HG03135 (cell line): ENCODE data around the gene TJP3.

Experiments
- ATAC-seq: cut with Tn5 transposase; IDR thresholded peaks from one replicate; pipeline ENCODE4 v1.9.1; 2021; ENCODE audit warnings: mild to moderate bottlenecking, moderate library complexity; ENCODE audit not compliant: unreplicated experiment

Gene TJP3

DNA sequence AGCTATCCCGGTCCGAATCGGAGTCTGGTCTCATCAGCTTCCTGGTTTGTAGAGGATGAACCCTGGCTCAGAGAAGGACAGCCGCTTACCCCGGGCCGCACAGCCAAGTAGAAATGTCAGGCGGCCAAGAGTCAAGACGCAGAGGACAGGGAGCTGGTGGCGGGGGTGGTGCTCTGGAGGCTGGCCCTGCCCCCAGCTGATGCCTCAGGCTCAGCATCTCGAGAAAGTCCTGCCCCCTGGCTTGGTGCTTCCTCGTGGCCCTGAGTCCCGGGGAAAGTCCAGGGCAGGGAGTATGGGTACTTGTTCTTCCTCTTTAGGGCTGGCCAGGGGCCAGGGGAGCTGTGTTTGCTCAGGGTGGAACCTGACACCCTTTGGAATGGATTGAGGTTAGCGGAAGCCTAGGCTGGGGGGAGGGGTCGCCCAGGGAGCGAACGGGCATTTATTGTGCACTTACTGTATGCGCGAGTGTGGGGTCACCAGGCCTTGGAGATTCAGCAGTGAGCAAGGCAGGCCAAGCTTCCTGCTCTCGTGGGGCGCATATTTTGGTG lies 2.2 kb downstream of the TJP3 start:
- ATAC-seq, result no peak

DNA sequence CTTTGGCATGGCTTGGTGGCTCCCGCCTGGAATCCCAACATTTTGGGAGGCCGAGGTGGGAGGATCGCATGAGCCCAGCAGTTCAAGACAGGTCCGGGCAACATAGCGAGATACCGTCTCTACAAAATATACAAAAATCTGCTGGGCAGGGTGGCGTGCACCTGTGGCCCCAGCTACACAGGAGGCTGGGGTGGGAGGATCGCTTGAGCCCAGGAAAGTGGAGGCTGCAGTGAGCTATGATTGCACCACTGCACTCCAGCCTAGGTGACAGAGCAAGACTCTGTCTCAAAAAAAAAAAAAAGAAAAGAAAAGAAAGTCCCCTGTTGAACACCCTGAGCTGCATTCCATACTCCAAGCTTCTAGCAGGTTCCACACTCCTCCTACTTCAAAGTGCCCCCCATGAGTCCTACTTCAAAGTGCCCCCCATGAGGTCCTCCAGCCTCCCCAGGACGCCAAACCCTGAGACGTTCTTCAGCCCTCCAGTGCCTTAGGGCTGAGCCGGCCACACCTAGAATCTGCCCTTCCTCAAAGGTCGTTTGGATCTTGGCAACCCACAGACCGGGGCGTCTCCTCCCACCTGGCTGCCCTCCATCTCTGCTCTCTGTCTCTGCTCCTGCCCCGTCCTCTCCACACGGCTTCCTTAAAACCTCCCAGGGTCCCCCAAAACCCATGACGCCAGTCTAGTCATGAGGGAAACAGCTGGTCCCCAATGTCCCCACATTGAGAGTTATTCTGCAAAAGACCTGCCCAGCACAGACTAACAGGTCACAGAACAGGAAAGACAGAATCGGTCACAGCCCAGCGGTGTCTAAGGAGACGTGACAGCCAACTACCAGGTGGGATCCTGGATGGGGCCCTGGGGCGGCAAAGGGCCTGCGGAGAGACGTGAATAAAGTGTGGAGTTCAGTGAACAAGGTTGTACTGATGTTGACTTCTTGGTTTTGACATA lies 4.8 kb downstream of the TJP3 start:
- ATAC-seq, result no peak

DNA sequence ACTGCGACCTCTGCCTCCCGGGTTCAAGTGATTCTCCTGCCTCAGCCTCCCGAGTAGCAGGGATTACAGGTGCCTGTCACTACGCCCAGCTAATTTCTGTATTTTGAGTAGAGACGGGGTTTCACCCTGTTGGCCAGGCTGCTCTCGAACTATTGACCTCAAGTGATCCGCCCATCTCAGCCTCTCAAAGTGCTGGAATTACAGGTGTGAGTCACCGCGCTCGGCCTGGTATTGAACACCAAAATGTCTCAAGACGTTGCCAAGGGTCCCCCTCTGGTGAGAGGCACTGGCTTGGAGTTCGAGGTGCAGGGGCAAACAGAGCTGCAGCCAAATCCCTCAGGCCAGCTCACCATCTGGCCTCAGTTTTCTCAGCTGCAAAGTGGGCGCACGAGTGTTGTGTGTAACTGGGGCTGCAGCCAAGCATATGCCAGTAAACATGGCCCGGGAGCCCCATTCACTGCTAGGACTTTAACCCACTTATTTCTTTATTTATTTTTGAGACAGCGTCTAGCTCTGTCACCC lies 8.0 kb downstream of the TJP3 start:
- ATAC-seq, result no peak

DNA sequence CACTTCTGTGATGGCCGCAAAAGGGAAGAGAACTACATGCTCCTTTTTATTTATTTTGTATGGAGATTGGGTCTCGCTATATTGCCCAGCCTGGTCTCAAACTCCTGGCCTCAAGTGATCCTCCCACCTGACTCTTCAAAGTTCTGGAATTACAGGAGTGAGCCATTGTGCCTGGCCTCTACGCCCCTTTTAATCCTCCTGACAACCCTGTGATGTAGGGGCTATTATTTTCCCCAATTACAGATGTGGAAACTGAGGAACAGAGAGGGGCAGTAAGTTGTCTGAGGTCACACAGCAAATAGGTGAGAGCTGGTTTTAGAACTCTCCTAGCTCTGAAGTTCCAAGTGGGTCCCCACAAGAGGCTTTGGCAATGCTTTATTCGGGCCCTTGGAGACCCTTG lies 11.7 kb downstream of the TJP3 start:
- no peak for ATAC-seq

DNA sequence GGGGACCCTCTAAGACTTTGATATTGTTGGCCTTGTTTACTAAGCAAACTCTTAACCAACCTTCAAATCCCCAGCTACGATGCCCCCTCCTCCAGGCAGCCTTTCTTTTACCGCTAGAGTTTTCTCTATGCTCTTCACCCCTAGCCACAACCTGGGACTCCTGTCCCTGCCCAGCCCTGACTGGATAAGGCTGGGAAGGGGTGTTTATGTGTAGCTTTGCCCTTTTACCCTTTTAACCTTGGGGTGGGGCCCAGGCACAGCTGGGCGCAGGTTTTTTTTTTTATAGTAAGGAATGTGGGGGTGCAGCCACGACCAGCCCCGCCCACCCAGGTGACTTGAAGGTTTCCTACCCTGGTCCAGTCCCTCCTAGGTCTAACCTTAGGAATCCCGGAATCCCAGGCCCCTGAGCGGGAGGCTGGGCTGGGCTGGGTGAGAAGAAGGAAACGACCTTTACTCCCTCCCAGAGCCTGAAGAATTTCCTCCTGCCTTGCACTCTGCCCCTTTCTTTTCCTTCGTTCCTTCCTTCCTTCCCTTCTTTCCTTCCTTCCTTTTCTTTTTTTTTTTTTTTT lies 12.2 kb downstream of the TJP3 start:
- no peak for ATAC-seq

DNA sequence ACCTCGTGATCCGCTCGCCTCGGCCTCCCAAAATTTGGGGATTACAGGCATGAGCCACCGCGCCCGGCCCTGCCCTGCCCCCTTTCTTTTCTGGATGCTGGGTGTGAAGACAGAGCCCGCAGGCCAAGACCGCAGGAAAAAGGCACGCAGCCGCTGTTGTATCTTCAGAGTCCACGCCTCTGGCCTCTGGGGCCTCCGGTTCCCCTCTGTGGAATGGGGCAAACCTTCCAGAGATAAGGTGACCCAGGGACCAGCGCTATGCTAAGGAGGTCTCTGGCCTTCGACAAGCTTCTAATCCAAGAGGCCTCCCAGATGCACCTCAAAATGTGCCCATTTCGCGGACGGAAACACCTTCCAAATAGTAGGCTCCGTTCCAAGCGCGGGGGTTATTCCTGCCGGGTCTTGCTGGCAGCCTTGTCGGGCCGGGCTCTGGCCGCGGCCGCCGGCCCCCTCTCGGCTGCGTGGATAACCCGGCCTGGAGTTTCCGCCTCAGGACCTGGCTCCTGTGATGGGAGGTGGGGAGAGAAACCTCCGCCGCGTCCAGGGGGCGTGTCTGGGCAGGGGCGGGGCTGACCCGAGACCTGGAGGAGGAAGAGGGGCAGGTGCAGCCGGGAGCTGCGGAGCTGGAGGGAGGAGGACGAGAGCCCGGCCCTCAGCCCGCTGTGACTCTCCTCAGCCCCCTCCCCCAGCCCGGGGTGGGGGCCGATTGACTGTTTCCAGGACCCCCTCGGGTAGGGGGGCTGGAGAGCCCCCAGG lies 13.1 kb downstream of the TJP3 start:
- no peak for ATAC-seq

DNA sequence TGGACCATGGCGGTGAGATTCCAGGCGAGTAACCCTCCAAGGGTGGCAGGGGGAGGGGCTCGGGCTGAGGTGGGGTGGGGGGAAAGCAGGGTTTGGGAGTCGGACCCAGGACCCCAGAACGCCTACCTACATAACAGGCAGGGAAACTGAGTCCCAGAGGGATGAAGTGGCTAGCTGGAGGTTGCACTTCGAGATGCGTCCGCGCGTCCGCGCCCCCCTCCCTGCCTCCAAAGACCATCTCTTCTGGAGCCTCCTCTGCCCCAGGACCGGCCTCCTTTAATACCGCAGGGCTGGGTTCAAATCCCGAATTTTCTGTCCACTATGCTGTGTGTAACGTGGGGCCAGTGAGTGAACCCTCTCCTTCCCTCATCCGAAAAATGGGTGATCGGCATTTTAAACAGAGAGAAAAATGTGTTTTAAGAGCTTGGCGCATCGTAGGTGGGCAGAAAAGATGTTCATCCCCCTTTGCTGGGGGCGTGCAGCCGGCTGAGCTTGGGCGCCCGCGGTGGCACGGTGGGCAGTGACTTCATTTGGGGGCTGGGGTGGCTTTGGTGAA lies 13.8 kb downstream of the TJP3 start:
- no peak for ATAC-seq

DNA sequence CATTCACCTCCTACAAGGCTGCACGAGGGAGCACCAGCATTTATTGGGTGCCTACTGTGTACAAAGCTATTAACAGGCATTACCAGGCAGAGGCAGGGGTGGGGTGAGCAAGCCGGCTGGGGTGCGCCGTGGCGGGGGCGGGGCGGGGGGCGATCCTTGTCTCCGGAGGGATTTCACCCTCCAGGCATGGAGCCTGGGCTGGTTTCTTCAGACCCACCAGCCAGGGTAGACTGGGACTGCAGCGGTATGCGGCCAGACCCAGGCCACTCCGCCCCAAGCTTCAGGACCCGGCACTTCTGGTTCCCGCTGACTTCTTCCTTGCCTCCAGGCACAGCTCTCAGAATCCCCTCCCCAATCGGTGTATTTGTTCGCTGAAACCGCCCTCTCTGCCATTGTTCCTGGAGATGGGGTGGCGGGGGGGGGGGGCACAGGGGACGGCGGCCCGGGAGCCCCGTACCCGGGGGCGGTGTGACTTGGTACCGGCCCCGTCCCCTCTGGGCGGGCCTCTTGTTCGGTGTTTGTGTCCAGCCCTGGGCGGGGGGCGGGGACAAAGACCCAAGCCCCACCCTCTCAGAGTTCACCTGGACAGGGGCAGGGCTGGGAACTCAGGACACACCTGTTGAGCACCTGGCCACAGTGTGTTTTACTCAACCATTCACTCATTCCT lies 14.4 kb downstream of the TJP3 start:
- ATAC-seq, result no peak

DNA sequence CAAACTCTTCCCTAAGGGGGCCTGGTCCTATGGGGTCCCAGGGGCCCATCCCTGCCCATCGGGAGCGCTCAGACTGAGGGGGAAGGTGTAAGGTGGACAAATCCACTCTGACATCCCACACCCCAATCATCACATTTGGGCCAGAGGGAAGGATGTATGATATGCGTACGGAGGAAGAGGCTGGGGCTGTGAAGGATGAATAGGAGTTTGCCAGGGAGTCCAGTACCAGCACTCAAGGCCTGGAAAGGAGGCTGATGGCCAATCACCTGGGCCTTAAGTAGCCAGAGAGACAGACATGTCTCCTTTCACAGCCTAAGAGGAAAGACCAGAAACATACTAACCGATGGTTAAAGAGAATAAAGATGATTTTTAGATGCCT lies 14.9 kb downstream of the TJP3 start:
- ATAC-seq, result no peak

DNA sequence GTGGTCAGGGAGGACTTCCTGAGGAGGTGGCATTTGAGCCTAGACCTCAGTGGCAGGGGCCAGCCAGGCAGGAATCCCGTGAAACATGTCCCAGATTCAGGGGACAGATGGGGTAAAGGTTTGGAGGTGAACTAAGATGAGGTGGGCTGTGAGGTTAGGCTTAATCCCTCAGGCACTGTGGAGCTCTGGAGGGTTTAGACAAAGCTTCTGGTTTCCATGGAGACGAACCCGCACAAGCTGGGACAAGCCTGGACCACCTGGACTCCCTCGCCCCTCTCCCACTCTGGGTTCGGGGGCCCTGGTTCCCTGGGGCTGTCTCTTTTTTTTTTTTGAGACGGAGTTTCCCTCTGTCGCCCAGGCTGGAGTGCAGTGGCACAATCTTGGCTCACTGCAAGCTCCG lies 15.7 kb downstream of the TJP3 start:
- ATAC-seq, result no peak

DNA sequence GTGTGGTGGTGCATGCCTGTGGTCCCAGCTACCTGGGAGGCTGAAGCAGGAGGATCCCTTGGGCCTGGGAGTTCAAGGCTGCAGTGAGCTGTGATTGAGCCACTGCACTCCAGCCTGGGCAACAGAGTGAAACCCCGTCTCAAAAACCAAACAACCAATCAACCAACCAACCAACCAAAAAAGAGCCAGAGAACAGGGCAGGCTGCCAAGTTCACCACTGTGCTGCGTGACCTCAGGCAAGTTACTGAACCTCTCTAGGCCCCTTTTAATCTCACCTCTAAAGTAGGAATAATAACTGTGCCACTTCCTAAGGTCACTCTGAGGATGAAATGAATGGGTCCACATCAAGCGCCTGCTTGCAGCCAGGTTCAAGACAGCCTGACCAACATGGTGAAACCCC lies 16.9 kb downstream of the TJP3 start:
- ATAC-seq, result no peak

DNA sequence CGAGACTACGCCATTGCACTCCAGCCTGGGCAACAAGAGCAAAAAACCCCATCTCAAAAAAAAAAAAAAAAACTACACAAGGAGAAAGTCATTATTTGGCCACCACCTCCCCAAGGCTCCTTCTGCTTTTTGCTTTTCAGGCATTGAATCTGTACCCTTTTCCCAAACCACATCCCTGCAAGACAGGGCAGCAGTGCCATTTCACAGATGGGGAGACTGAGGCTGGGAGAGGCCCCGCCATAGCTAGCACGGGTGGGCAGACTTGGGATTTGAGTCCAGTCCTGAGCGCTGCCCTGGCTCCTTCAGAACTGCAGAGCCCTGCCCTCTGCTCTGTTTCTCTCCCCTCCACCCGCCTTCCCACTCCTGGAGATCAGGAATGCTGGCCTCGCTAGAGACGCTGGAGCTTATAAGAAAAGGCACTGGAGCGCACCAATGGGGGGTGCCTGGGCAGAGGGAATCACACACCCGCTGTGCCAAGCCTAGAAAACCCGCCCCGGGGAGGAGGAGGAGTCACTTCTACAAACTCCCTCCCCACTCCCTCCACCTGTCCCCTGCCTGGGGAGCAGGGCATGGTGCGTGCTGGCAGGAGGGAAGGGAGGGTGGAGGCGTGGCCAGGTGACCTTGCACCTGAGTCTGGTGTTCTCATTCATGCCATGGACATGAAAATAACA lies 17.6 kb downstream of the TJP3 start:
- ATAC-seq, result no peak

DNA sequence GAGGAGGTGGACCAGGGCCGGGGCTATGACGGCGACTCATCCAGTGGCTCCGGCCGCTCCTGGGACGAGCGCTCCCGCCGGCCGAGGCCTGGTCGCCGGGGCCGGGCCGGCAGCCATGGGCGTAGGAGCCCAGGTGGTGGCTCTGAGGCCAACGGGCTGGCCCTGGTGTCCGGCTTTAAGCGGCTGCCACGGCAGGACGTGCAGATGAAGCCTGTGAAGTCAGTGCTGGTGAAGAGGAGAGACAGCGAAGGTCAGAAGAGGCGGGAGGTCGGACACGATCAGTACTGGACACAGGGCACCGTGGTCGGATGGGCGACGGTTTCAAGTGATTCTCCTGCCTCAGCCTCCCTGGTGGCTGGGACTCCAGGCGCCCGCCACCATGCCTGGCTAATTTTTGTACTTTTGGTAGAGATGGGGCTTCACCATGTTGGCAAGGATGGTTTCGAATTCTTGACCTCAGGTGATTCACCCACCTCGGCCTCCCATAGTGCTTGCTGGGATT lies 22.3 kb downstream of the TJP3 start:
- ATAC-seq, result no peak

DNA sequence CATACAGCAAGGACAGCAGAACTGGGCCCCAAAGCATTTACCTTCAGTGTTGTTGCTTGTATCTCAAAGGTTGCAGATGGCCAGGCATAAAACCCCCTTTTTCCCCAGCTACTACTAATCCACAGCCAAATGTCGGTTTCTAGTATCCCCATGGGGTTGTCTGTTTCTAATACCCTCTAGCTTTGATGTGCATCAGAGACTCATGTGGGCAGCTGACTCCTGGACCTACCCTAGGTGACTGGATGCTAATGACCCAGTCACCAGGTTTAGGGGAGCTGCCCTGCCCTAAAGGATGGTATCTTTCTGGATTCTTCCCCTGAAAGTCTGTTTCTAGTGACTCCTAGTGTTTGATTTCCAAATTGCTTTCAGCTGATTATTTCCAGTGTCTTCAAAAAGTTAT lies 23.9 kb downstream of the TJP3 start:
- ATAC-seq, result no peak

DNA sequence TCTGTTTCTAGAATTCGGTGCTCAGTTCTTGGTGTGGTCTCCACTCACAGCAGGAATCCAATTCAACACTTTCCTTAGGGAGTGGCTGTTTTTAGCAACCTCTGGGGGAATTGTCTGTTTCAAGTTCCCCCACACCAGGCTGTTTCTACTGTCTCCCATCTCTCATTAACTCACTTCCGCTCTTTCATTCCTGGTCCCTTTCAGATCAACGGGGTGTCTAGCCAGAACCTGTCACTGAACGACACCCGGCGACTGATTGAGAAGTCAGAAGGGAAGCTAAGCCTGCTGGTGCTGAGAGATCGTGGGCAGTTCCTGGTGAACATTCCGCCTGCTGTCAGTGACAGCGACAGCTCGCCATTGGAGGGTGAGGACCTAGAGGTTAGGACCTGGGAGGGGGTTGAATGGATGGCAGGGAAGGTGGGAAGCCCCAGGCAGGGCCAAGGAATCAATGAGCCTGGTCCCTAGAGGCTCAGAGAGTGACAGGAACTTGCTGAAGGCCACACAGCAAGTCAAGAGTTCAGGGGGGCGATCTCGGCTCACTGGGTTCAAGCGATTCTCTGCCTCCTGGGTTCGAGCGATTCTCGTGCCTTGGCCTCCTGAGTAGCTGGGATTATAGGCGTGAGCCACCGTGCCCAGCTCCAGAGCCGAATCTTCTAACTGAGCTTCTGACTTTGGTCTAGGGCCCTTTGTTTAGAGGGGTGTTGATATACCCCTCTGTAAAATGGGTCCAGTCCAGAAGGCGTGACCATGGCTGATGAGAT lies 25.5 kb downstream of the TJP3 start:
- no peak for ATAC-seq

DNA sequence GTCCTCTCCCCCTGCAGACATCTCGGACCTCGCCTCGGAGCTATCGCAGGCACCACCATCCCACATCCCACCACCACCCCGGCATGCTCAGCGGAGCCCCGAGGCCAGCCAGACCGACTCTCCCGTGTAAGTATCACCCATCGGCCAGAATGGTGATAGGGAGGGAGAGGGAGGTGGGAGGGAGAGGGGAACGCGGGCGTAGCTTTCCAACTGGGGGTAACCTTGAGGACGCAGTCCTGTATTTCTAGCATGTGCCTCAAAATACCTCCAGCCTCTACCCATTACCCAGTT lies 26.1 kb downstream of the TJP3 start:
- ATAC-seq, result no peak

DNA sequence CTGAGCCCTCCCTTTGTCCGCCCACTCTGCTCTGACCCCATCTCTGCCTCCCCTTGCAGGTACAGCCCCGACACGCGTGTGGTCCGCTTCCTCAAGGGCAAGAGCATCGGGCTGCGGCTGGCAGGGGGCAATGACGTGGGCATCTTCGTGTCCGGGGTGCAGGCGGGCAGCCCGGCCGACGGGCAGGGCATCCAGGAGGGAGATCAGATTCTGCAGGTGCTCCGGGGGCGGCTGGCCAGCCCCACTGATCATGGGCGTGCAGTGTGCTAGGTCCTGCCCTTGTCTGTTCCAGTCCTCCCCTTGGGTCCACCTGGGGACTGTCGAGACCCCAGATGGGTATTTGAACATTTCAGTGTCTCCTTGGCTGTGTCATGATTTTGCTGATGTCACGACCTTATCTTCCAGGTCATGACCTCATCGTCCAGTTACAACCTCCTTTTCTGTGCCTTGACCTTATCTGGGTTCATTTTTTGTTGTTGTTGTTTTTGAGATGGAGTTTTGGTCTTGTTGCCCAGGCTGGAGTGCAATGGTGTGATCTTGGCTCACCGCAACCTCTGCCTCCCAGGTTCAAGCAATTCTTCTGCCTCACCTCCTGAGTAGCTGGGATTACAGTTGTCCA lies 28.0 kb downstream of the TJP3 start:
- ATAC-seq, result no peak

DNA sequence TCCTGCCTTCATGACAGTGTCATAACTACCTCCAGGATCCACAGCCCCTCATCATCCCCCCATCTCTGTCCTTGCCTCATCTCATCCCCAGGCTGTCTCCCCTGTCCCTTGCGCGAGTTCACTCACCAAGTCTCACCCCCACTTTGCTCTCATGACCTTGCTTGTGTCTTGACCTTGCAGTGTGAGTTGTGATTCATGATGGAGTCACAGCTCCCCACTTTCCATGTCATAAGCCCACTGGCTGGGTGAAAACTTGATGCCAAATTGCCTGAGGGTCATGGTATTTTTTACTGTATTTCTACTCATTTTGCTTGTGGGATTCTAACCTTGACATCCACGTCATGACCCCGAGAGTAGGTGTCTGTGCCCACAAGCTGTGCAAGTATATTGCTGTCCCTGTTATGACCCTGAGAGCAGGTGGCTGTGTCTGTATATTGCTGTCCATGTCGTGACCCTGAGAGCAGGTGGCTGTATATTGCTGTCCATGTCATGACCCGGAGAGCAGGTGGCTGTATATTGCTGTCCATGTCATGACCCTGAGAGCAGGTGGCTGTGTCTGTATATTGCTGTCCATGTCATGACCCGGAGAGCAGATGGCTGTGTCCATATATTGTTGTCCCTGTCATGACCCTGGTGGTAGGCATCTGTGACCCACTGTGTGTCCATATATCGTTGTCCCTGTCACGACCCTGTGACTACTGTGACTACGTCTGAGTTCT lies 29.5 kb downstream of the TJP3 start:
- no peak for ATAC-seq
